ENCODE data around the gene TMEM18.

DNA sequence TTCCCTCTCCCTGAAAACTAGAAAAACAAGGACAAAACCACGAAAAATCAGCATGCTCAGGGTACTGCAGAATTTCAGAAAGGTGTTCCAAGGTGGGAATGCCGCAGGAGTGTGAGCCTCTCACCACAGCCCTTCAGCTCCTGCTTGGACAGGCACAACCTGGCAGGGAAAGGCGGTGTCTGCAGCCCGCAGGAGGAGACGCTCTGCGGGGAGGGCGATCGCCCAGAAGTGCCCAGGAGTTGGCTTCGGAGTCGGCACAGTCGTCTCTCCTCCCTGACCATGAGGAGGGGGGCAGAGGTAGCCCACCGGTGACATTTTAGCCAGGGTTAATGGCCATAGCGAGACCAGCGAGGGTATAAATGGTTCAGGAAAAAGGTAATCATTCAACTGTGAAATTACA is 57.2 kb downstream of the TMEM18 start:
- TF ChIP-seq POLR2AphosphoS5 (IDR thresholded peaks at IDR 0.05), result no peak
- TF ChIP-seq, protein P1, sequence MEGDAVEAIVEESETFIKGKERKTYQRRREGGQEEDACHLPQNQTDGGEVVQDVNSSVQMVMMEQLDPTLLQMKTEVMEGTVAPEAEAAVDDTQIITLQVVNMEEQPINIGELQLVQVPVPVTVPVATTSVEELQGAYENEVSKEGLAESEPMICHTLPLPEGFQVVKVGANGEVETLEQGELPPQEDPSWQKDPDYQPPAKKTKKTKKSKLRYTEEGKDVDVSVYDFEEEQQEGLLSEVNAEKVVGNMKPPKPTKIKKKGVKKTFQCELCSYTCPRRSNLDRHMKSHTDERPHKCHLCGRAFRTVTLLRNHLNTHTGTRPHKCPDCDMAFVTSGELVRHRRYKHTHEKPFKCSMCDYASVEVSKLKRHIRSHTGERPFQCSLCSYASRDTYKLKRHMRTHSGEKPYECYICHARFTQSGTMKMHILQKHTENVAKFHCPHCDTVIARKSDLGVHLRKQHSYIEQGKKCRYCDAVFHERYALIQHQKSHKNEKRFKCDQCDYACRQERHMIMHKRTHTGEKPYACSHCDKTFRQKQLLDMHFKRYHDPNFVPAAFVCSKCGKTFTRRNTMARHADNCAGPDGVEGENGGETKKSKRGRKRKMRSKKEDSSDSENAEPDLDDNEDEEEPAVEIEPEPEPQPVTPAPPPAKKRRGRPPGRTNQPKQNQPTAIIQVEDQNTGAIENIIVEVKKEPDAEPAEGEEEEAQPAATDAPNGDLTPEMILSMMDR (IDR thresholded peaks at IDR 0.05; ENCODE audit: poor library complexity, severe bottlenecking), result no peak

All from neural cell (in vitro differentiated cells).